GM23338 (cell line): ENCODE data around the gene MIGA1. TPM values are rescaled to one million over a fixed set of nuclear protein-coding genes. Genes with fewer than 3 reads are reported as not detected.

ENCODE experiments used
- ATAC-seq: fragments of 200-7000 bp; cut with Tn5 transposase; 3 replicates; pipeline ENCODE4 v1.9.1; 2020
- DNase-seq: peaks from one replicate; pipeline ENCODE4 v3.0.0-alpha.2; 2015; ENCODE audit warnings: low spot score
- H2AFZ ChIP-seq: fragments of 200-600 bp; sonication (generic); 2 replicates; pipeline ENCODE4 v1.8.0; 2016; ENCODE audit warnings: antibody characterized with exemption, mild to moderate bottlenecking, moderate library complexity
- H3F3A ChIP-seq: fragments of 200-600 bp; sonication (generic); replicated peaks from 2 replicates; pipeline ENCODE4 v1.8.0; 2017; ENCODE audit warnings: antibody characterized with exemption, mixed run types, low read depth
- H3K27ac ChIP-seq: fragments of 200-600 bp; sonication (generic); 2 replicates; pipeline ENCODE4 v1.6.1; 2016; ENCODE audit warnings: low read depth
- H3K27me3 ChIP-seq: fragments of 200-600 bp; sonication (generic); 2 replicates; pipeline ENCODE4 v1.8.0; 2016; ENCODE audit warnings: mild to moderate bottlenecking, mixed run types, moderate library complexity; ENCODE audit not compliant: insufficient read depth
- H3K36me3 ChIP-seq: fragments of 200-600 bp; sonication (generic); 2 replicates; pipeline ENCODE4 v1.8.0; 2016; ENCODE audit warnings: mild to moderate bottlenecking; ENCODE audit not compliant: insufficient read depth
- H3K4me1 ChIP-seq: fragments of 200-600 bp; sonication (generic); 2 replicates; pipeline ENCODE4 v1.8.0; 2016; ENCODE audit warnings: mild to moderate bottlenecking, moderate library complexity; ENCODE audit not compliant: insufficient read depth
- H3K4me2 ChIP-seq: fragments of 200-600 bp; sonication (generic); 2 replicates; pipeline ENCODE4 v1.7.1; 2017; ENCODE audit warnings: mixed run types
- H3K4me3 ChIP-seq: fragments of 200-600 bp; sonication (generic); 2 replicates; pipeline ENCODE4 v1.6.1; 2016; ENCODE audit warnings: mixed run types
- H3K79me2 ChIP-seq: fragments of 200-600 bp; sonication (generic); replicated peaks from 2 replicates; pipeline ENCODE4 v1.8.0; 2017; ENCODE audit warnings: mild to moderate bottlenecking; ENCODE audit not compliant: insufficient read depth
- H3K9me2 ChIP-seq: fragments of 200-600 bp; sonication (generic); 2 replicates; pipeline ENCODE4 v1.8.0; 2017; ENCODE audit not compliant: insufficient read depth
- H4K20me1 ChIP-seq: fragments of 200-600 bp; sonication (generic); replicated peaks from 2 replicates; pipeline ENCODE4 v1.8.0; 2017; ENCODE audit warnings: mild to moderate bottlenecking; ENCODE audit not compliant: insufficient read depth
- H3K27ac Mint-ChIP-seq: 2 replicates; pipeline ENCODE4 v1.8.0; 2020; ENCODE audit warnings: inconsistent platforms, mild to moderate bottlenecking, moderate library complexity, mixed read lengths
- H3K27me3 Mint-ChIP-seq: 3 replicates; pipeline ENCODE4 v1.8.0; 2022; ENCODE audit warnings: low read depth, mild to moderate bottlenecking, moderate library complexity, mixed read lengths, inconsistent platforms; ENCODE audit not compliant: insufficient read depth, poor library complexity
- H3K36me3 Mint-ChIP-seq: 3 replicates; pipeline ENCODE4 v1.8.0; 2021; ENCODE audit warnings: low read depth, mild to moderate bottlenecking, inconsistent platforms, moderate library complexity, mixed read lengths
- H3K4me1 Mint-ChIP-seq: 3 replicates; pipeline ENCODE4 v1.8.0; 2020; ENCODE audit warnings: mild to moderate bottlenecking, inconsistent platforms, mixed read lengths
- H3K4me3 Mint-ChIP-seq: 3 replicates; pipeline ENCODE4 v1.8.0; 2021; ENCODE audit warnings: moderate library complexity, mild to moderate bottlenecking, inconsistent platforms, mixed read lengths
- H3K9me3 Mint-ChIP-seq: 3 replicates; pipeline ENCODE4 v1.8.0; 2020; ENCODE audit warnings: moderate library complexity, mild to moderate bottlenecking, inconsistent platforms, mixed read lengths
- CREB1 ChIP-seq: fragments of 250-450 bp; sonication (Bioruptor Pico); IDR thresholded peaks from 2 replicates; pipeline ENCODE4 v1.5.0; 2020; ENCODE audit warnings: low read depth, mild to moderate bottlenecking, moderate library complexity
- EZH2 ChIP-seq: fragments of 200-600 bp; sonication (generic); IDR thresholded peaks from one replicate; pipeline ENCODE4 v1.8.0; 2017; ENCODE audit warnings: antibody characterized with exemption, mild to moderate bottlenecking, low read depth; ENCODE audit not compliant: unreplicated experiment
- EZH2phosphoT487 ChIP-seq: fragments of 200-600 bp; sonication (generic); IDR thresholded peaks from one replicate; pipeline ENCODE4 v1.8.1; 2018; ENCODE audit warnings: antibody characterized with exemption; ENCODE audit not compliant: unreplicated experiment
- JUNB ChIP-seq: IDR thresholded peaks from one replicate; pipeline ENCODE4 v1.6.1; 2016; ENCODE audit warnings: antibody characterized with exemption; ENCODE audit not compliant: unreplicated experiment
- NANOG ChIP-seq: IDR thresholded peaks from 2 replicates; pipeline ENCODE4 v1.6.1; 2016; ENCODE audit warnings: antibody characterized with exemption, borderline replicate concordance
- POLR2AphosphoS5 ChIP-seq: IDR thresholded peaks from 2 replicates; pipeline ENCODE4 v1.6.1; 2016; ENCODE audit warnings: antibody characterized with exemption, low read depth
- STAT1 ChIP-seq: IDR thresholded peaks from one replicate; pipeline ENCODE4 v1.6.1; 2016; ENCODE audit warnings: antibody characterized with exemption; ENCODE audit not compliant: unreplicated experiment
- ZNF114 ChIP-seq: fragments of 250-450 bp; sonication (Bioruptor Pico); IDR thresholded peaks from 2 replicates; pipeline ENCODE4 v1.5.0; 2020; ENCODE audit warnings: mild to moderate bottlenecking, moderate library complexity
- ZNF331 ChIP-seq: fragments of 250-450 bp; sonication (Bioruptor Pico); IDR thresholded peaks from 2 replicates; pipeline ENCODE4 v1.5.0; 2020; ENCODE audit warnings: low read depth, mild to moderate bottlenecking, moderate library complexity
- polyA plus RNA-seq: library from polyadenylated mRNA; unstranded; fragments of >200 nt; fragmentation: Nextera tagmentation; extraction: Ambion mirVana; gene quantifications from 2 replicates; pipeline ENCODE4 v1.2.1, GENCODE V29; 2016
- total RNA-seq: library from RNA; depleted of rRNA; stranded (reverse); fragments of >200 nt; shearing (Covaris generic); gene quantifications from 2 replicates; pipeline ENCODE4 v1.2.3, GENCODE V29; 2014
- TF ChIP-seq, protein P1 (sequence below): fragments of 250-450 bp; sonication (Bioruptor Pico); IDR thresholded peaks from 2 replicates; pipeline ENCODE4 v1.5.0; 2020; ENCODE audit warnings: mild to moderate bottlenecking, moderate library complexity
- TF ChIP-seq, protein P2 (sequence below), 2 experiments: fragments of 200-600 bp in 1 of 2; sonication (generic) in 1 of 2; conservative IDR thresholded peaks; 2 replicates each; pipeline versions ENCODE4 v1.5.1 to v1.6.1; 2016 to 2017; ENCODE audit warnings: antibody characterized with exemption in 2 of 2, low read depth in 2 of 2, mild to moderate bottlenecking in 2 of 2, moderate library complexity in 1 of 2
- TF ChIP-seq, protein P3 (sequence below): IDR thresholded peaks from 2 replicates; pipeline ENCODE4 v1.6.1; 2016; ENCODE audit warnings: antibody characterized with exemption

MIGA1 gene
- total and polyA plus RNA-seq, 2 experiments from 2014 or later = 3.4 to 7.5 TPM

DNA sequence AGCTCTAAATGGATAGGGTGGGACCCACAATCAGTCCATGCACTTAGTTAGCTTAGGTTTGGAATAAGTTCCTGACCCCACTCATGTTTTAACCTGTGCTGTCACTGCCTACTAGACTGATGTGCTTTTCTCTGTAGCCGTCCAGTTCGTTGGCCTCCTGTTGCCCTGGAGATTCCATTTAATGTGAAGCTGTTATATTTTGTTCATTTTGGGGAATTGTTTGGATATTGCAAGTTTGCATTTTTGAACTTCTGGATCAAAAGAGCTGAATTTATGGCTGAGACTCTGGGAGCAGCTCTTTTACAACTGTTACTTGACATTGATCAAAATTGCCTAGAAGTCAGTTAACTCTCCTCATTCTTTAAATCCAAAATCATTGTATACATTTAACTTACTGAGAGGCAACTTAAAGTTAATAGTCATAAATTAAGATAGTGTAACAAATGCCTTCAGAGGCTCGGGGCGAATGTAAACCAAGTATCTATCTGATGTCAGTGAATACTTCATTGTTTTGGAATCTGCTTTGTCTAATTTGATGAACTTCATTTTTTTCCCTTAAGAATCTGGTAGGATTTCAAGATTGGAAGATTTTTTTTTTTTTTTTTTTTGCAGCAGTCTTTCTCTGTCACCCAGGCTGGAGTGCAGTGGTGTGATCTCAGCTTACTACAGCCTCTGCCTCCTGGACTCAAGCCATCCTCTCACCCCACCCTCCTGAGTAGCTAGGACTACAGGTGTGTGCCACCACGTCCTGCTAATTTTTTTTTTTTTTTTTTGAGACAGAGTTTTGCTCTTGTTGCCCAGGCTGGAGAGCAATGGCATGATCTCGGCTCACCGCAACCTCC, 38.1 kb downstream of the MIGA1 start (continued):
- TF ChIP-seq, protein P1, sequence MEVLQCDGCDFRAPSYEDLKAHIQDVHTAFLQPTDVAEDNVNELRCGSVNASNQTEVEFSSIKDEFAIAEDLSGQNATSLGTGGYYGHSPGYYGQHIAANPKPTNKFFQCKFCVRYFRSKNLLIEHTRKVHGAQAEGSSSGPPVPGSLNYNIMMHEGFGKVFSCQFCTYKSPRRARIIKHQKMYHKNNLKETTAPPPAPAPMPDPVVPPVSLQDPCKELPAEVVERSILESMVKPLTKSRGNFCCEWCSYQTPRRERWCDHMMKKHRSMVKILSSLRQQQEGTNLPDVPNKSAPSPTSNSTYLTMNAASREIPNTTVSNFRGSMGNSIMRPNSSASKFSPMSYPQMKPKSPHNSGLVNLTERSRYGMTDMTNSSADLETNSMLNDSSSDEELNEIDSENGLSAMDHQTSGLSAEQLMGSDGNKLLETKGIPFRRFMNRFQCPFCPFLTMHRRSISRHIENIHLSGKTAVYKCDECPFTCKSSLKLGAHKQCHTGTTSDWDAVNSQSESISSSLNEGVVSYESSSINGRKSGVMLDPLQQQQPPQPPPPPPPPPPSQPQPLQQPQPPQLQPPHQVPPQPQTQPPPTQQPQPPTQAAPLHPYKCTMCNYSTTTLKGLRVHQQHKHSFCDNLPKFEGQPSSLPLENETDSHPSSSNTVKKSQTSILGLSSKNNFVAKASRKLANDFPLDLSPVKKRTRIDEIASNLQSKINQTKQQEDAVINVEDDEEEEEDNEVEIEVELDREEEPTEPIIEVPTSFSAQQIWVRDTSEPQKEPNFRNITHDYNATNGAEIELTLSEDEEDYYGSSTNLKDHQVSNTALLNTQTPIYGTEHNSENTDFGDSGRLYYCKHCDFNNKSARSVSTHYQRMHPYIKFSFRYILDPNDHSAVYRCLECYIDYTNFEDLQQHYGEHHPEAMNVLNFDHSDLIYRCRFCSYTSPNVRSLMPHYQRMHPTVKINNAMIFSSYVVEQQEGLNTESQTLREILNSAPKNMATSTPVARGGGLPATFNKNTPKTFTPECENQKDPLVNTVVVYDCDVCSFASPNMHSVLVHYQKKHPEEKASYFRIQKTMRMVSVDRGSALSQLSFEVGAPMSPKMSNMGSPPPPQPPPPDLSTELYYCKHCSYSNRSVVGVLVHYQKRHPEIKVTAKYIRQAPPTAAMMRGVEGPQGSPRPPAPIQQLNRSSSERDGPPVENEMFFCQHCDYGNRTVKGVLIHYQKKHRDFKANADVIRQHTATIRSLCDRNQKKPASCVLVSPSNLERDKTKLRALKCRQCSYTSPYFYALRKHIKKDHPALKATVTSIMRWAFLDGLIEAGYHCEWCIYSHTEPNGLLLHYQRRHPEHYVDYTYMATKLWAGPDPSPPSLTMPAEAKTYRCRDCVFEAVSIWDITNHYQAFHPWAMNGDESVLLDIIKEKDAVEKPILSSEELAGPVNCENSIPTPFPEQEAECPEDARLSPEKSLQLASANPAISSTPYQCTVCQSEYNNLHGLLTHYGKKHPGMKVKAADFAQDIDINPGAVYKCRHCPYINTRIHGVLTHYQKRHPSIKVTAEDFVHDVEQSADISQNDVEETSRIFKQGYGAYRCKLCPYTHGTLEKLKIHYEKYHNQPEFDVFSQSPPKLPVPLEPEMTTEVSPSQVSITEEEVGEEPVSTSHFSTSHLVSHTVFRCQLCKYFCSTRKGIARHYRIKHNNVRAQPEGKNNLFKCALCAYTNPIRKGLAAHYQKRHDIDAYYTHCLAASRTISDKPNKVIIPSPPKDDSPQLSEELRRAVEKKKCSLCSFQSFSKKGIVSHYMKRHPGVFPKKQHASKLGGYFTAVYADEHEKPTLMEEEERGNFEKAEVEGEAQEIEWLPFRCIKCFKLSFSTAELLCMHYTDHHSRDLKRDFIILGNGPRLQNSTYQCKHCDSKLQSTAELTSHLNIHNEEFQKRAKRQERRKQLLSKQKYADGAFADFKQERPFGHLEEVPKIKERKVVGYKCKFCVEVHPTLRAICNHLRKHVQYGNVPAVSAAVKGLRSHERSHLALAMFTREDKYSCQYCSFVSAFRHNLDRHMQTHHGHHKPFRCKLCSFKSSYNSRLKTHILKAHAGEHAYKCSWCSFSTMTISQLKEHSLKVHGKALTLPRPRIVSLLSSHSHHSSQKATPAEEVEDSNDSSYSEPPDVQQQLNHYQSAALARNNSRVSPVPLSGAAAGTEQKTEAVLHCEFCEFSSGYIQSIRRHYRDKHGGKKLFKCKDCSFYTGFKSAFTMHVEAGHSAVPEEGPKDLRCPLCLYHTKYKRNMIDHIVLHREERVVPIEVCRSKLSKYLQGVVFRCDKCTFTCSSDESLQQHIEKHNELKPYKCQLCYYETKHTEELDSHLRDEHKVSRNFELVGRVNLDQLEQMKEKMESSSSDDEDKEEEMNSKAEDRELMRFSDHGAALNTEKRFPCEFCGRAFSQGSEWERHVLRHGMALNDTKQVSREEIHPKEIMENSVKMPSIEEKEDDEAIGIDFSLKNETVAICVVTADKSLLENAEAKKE (CRISPR knock-in tag) = no peak

DNA sequence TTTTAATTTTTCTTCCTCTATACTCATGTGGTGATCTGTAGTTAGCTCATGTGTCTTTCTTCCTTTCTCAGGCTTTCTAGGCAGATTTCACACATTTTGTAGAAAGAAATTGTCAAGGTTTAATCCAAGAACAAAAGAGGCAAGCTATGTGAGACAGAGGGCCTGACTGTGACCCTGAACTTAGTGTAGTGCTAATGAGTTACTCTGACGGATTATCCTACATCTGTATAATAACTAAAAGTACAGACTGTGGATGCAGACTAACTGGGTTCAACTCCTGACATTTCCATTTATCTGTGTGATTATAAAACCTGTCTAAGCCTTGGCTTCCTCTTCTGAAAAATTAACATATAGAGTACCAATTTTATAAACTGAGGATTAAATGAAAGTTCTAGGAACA, 40.7 kb downstream of the MIGA1 start:
- Histone ChIP-seq H3K79me2 (no peaks in the 10 kb centered on the region), H3K27me3 (no peaks in the 10 kb centered on the region), H3K27ac (no peak overlapping the region), H3K4me1 (no peaks in the 10 kb centered on the region), H3K4me2 (no peak overlapping the region), H3F3A (no peaks in the 10 kb centered on the region), H3K36me3 (0 out of 2 replicates have a peak, but pooled peaks cover 3% of the 10 kb centered on the region), H4K20me1 (no peaks in the 10 kb centered on the region), H3K9me2 (no peaks in the 10 kb centered on the region), H3K4me3 (no peak overlapping the region), H2AFZ (no peak overlapping the region)
- peaks cover 2% of the 10 kb centered on the region for H3K27me3 Mint-ChIP-seq
- no peak for ATAC-seq
- H3K9me3 Mint-ChIP-seq = no peaks in the 10 kb centered on the region
- no peak overlapping the region for H3K27ac Mint-ChIP-seq
- peaks cover 10% of the 10 kb centered on the region; the same call in 2 of the 3 replicates for H3K36me3 Mint-ChIP-seq
- no peak for DNase-seq
- H3K4me1 Mint-ChIP-seq = no peaks in the 10 kb centered on the region
- no peak overlapping the region for H3K4me3 Mint-ChIP-seq
- TF ChIP-seq ZNF331 (no peak), NANOG (no peak), STAT1 (no peak), JUNB (no peak), EZH2phosphoT487 (no peak), POLR2AphosphoS5 (no peak), ZNF114 (CRISPR knock-in tag) (no peak), EZH2 (no peak), CREB1 (CRISPR knock-in tag) (no peak)
- TF ChIP-seq, protein P2, sequence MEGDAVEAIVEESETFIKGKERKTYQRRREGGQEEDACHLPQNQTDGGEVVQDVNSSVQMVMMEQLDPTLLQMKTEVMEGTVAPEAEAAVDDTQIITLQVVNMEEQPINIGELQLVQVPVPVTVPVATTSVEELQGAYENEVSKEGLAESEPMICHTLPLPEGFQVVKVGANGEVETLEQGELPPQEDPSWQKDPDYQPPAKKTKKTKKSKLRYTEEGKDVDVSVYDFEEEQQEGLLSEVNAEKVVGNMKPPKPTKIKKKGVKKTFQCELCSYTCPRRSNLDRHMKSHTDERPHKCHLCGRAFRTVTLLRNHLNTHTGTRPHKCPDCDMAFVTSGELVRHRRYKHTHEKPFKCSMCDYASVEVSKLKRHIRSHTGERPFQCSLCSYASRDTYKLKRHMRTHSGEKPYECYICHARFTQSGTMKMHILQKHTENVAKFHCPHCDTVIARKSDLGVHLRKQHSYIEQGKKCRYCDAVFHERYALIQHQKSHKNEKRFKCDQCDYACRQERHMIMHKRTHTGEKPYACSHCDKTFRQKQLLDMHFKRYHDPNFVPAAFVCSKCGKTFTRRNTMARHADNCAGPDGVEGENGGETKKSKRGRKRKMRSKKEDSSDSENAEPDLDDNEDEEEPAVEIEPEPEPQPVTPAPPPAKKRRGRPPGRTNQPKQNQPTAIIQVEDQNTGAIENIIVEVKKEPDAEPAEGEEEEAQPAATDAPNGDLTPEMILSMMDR (conservative IDR thresholded peaks at IDR 0.05; ENCODE audit: low read depth in 2 of 2) = no peak
- TF ChIP-seq, protein P3, sequence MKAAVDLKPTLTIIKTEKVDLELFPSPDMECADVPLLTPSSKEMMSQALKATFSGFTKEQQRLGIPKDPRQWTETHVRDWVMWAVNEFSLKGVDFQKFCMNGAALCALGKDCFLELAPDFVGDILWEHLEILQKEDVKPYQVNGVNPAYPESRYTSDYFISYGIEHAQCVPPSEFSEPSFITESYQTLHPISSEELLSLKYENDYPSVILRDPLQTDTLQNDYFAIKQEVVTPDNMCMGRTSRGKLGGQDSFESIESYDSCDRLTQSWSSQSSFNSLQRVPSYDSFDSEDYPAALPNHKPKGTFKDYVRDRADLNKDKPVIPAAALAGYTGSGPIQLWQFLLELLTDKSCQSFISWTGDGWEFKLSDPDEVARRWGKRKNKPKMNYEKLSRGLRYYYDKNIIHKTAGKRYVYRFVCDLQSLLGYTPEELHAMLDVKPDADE = no peak
